ENCODE measurements around the gene FAAP100. TPM values are rescaled to one million over a fixed set of nuclear protein-coding genes. Genes with fewer than 3 reads are reported as not detected.

The FAAP100 gene
- total RNA-seq, 6 experiments from 2014 or later: 13.1 to 17.1 (median 15.2) TPM

DNA sequence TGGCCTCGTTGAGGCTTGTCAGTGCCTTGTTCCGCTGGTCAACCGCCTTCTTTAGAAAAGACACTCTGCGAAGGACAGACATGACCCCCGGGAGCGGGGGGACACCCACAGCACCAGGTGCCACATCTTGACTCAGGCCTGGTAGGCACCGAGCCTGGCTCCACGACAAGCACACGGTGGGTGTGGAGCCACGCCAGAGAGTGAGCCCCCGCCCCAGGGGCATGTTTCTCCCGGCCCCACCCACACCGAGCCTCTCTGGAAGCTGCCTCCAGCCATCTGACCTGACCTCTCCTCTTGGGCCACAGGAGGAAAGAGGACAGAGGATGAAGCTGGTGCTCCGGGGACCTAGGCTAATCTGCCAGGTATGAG is 4.6 kb downstream of the FAAP100 start:
- Histone ChIP-seq H3K4me3 (no peak overlapping the region), H3K27ac (no peak overlapping the region), H3K4me1 (peaks cover 0 to 16% (median 3%) of the 10 kb centered on the region in 4 donors), H3K27me3 (no peaks in the 10 kb centered on the region), H3K36me3 (peaks cover 0 to 31% (median 4%) of the 10 kb centered on the region in 4 donors), H3K9me3 (no peaks in the 10 kb centered on the region)
- ATAC-seq: no peak
- 0% methylated on average over 1 of the region's 14 CpGs for WGBS (ENCODE audit: insufficient coverage, low coverage, low lambda C conversion rate, missing lambda C conversion rate)
- DNase-seq: no peak
- no peak for TF ChIP-seq CTCF (IDR thresholded peaks at IDR 0.05)
- no peak for TF ChIP-seq POLR2A (IDR thresholded peaks at IDR 0.05)
- intact Hi-C loops (cut with DNase I): no loop called here

DNA sequence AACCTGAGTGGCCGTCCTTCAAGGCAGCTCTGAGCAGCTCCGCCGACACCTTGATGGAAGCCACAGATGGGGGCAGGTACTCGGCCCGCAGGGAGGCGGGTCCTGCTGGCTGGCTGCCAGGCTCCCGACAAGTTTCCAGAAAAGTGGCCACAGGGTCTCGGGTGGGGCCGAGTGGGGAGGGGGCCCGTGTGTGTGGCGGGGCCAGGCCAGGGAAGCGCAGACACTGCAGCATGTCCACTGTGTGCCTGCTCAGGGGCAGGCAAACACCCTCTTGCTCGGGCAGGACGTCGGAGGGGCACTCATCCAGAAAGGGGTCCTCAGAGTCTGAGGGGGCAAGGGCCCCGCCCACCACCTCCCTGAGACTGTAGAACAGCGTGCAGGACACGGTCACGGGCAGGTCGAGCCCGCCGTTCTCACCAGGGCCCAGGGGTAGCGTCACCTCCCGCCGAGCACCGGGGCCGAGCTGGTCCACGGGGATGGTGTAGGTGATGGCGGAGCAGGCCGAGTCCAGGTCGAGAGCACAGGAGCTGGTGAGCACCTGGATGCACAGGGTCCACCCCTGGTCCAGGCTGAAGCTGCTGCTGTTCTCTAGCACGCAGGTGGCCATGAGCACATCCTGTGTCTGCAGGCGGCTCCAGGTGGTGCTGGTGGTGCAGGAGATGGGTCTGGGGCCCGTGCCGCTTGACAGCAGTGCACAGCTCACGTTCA is 5.1 kb downstream of the FAAP100 start:
- DNase-seq (no peak), ATAC-seq (no peak)
- intact Hi-C loops (cut with DNase I): no loop called here
- Histone ChIP-seq H3K27ac (no peak overlapping the region), H3K4me1 (peaks cover 0 to 16% (median 3%) of the 10 kb centered on the region in 4 donors), H3K9me3 (no peaks in the 10 kb centered on the region), H3K27me3 (no peaks in the 10 kb centered on the region), H3K4me3 (no peak overlapping the region), H3K36me3 (peaks cover 0 to 31% (median 4%) of the 10 kb centered on the region in 4 donors)
- TF ChIP-seq POLR2A (IDR thresholded peaks at IDR 0.05) (no peak), CTCF (IDR thresholded peaks at IDR 0.05) (no peak)
- WGBS (ENCODE audit: insufficient coverage, low coverage, low lambda C conversion rate, missing lambda C conversion rate): 47% methylated on average over 3 of the region's 36 CpGs

- Histone ChIP-seq H3K36me3 (peaks cover 0 to 36% (median 7%) of the 10 kb centered on the region in 4 donors), H3K4me3 (no peak overlapping the region), H3K4me1 (peaks cover 0 to 8% (median 0%) of the 10 kb centered on the region in 4 donors), H3K27ac (no peak overlapping the region), H3K9me3 (no peaks in the 10 kb centered on the region), H3K27me3 (no peaks in the 10 kb centered on the region)
- intact Hi-C loops (cut with DNase I): no loop called here
- WGBS (ENCODE audit: insufficient coverage, low coverage, low lambda C conversion rate, missing lambda C conversion rate): 72% methylated on average over 2 of the region's 24 CpGs
- DNase-seq (peak in 1 of 3 donors; percentile 38), ATAC-seq (no peak)
- no peak for TF ChIP-seq CTCF (IDR thresholded peaks at IDR 0.05)
- no peak for TF ChIP-seq POLR2A (IDR thresholded peaks at IDR 0.05)
These were observed 6.8 kb downstream of the FAAP100 start for GRCh38 chr17:81545160-81545949.

- intact Hi-C loops (cut with DNase I): no loop called here
- no peak for TF ChIP-seq CTCF (IDR thresholded peaks at IDR 0.05)
- TF ChIP-seq POLR2A (IDR thresholded peaks at IDR 0.05): no peak
- Histone ChIP-seq H3K36me3 (peaks cover 0 to 40% (median 8%) of the 10 kb centered on the region in 4 donors), H3K27me3 (no peaks in the 10 kb centered on the region), H3K4me1 (peaks cover 0 to 8% (median 0%) of the 10 kb centered on the region in 4 donors), H3K9me3 (no peaks in the 10 kb centered on the region), H3K4me3 (no peak overlapping the region), H3K27ac (no peak overlapping the region)
- no peak for ATAC-seq
- WGBS (ENCODE audit: insufficient coverage, low coverage, low lambda C conversion rate, missing lambda C conversion rate): 92% methylated on average over 5 of the region's 16 CpGs
- peak in 1 of 3 donors; percentile 40 for DNase-seq
These were observed 7.7 kb downstream of the FAAP100 start for GRCh38 chr17:81544281-81544974.

Measured in right lobe of liver (tissue), 6 donors.